HEK293 (cell line): ENCODE data around the gene ZNF587B.
A peak's percentile ranks its signal among the peaks of the same experiment; 100 is the strongest.

Source experiments
- GLIS1 ChIP-seq: fragments of 450-650 bp; formaldehyde crosslinking; IDR thresholded peaks from 2 replicates; pipeline ENCODE4 v1.5.1; 2016; ENCODE audit warnings: missing biosample characterization, missing genetic modification characterization
- HOXD13 ChIP-seq: sonication (generic); formaldehyde crosslinking; IDR thresholded peaks from 2 replicates; pipeline ENCODE4 v1.8.0; 2022; ENCODE audit warnings: missing genetic modification reagents, borderline replicate concordance
- KLF1 ChIP-seq: fragments of 450-650 bp; formaldehyde crosslinking; IDR thresholded peaks from 2 replicates; pipeline ENCODE4 v1.5.1; 2016; ENCODE audit warnings: missing biosample characterization, missing genetic modification characterization
- KLF8 ChIP-seq: fragments of 450-650 bp; formaldehyde crosslinking; IDR thresholded peaks from 2 replicates; pipeline ENCODE4 v1.5.1; 2016; ENCODE audit warnings: missing biosample characterization, missing genetic modification characterization
- SCRT2 ChIP-seq: fragments of 450-650 bp; formaldehyde crosslinking; IDR thresholded peaks from 2 replicates; pipeline ENCODE4 v1.5.1; 2016; ENCODE audit warnings: missing biosample characterization, missing genetic modification characterization
- SP7 ChIP-seq: fragments of 450-650 bp; formaldehyde crosslinking; IDR thresholded peaks from 2 replicates; pipeline ENCODE4 v1.5.1; 2016; ENCODE audit warnings: missing biosample characterization, missing genetic modification characterization
- ZBTB8A ChIP-seq: fragments of 450-650 bp; formaldehyde crosslinking; IDR thresholded peaks from 2 replicates; pipeline ENCODE4 v1.5.1; 2016; ENCODE audit warnings: missing biosample characterization, missing genetic modification characterization
- ZNF169 ChIP-seq: fragments of 450-650 bp; formaldehyde crosslinking; IDR thresholded peaks from 2 replicates; pipeline ENCODE4 v1.5.1; 2016; ENCODE audit warnings: missing biosample characterization, missing genetic modification characterization
- ZNF223 ChIP-seq: fragments of 450-650 bp; formaldehyde crosslinking; IDR thresholded peaks from 2 replicates; pipeline ENCODE4 v1.5.1; 2016; ENCODE audit warnings: missing biosample characterization, missing genetic modification characterization
- ZNF24 ChIP-seq: fragments of 450-650 bp; formaldehyde crosslinking; IDR thresholded peaks from 2 replicates; pipeline ENCODE4 v1.5.1; 2016; ENCODE audit warnings: missing biosample characterization, missing genetic modification characterization
- ZNF394 ChIP-seq: fragments of 450-650 bp; formaldehyde crosslinking; IDR thresholded peaks from 2 replicates; pipeline ENCODE4 v1.5.1; 2016; ENCODE audit warnings: missing biosample characterization, missing genetic modification characterization, mild to moderate bottlenecking, moderate library complexity, borderline replicate concordance
- ZNF529 ChIP-seq: fragments of 450-650 bp; formaldehyde crosslinking; IDR thresholded peaks from 2 replicates; pipeline ENCODE4 v1.5.1; 2017; ENCODE audit warnings: missing genetic modification characterization, missing biosample characterization; ENCODE audit not compliant: insufficient replicate concordance
- ZNF561 ChIP-seq: fragments of 450-650 bp; IDR thresholded peaks from 2 replicates; pipeline ENCODE4 v1.5.1; 2018; ENCODE audit warnings: missing biosample characterization, missing genetic modification characterization, borderline replicate concordance
- ZNF596 ChIP-seq: fragments of 450-650 bp; IDR thresholded peaks from 2 replicates; pipeline ENCODE4 v1.5.0; 2018; ENCODE audit warnings: missing biosample characterization, mild to moderate bottlenecking, missing genetic modification characterization, moderate library complexity
- ZNF623 ChIP-seq: fragments of 450-650 bp; formaldehyde crosslinking; IDR thresholded peaks from 2 replicates; pipeline ENCODE4 v1.5.1; 2016; ENCODE audit warnings: missing biosample characterization, missing genetic modification characterization
- ZNF76 ChIP-seq: fragments of 450-650 bp; formaldehyde crosslinking; IDR thresholded peaks from 2 replicates; pipeline ENCODE4; 2016; ENCODE audit warnings: low read depth, missing biosample characterization, missing genetic modification characterization, borderline replicate concordance
- ZNF768 ChIP-seq: fragments of 450-650 bp; formaldehyde crosslinking; IDR thresholded peaks from 2 replicates; pipeline ENCODE4 v1.5.1; 2018; ENCODE audit warnings: missing biosample characterization, mild to moderate bottlenecking, missing genetic modification characterization
- TF ChIP-seq, protein P1 (sequence below): fragments of 450-650 bp; formaldehyde crosslinking; IDR thresholded peaks from 2 replicates; pipeline ENCODE4 v1.5.1; 2016; ENCODE audit warnings: missing biosample characterization, missing genetic modification characterization, low read depth
- TF ChIP-seq, protein P2 (sequence below): fragments of 450-650 bp; formaldehyde crosslinking; IDR thresholded peaks from 2 replicates; pipeline ENCODE4 v1.5.1; 2016; ENCODE audit warnings: missing biosample characterization, missing genetic modification characterization
- TF ChIP-seq, protein P3 (sequence below): fragments of 450-650 bp; formaldehyde crosslinking; conservative IDR thresholded peaks from 2 replicates; pipeline ENCODE4 v1.5.1; 2016; ENCODE audit warnings: low read depth, missing biosample characterization, missing genetic modification characterization
- TF ChIP-seq, protein P4 (sequence below): fragments of 450-650 bp; formaldehyde crosslinking; IDR thresholded peaks from 2 replicates; pipeline ENCODE4 v1.5.1; 2016; ENCODE audit warnings: missing biosample characterization, missing genetic modification characterization
- TF ChIP-seq, protein P5 (sequence below): sonication (generic); formaldehyde crosslinking; IDR thresholded peaks from 2 replicates; pipeline ENCODE4 v1.8.1; 2022; ENCODE audit warnings: mild to moderate bottlenecking, moderate library complexity, missing genetic modification reagents
- TF ChIP-seq, protein P6 (sequence below): fragments of 450-650 bp; formaldehyde crosslinking; IDR thresholded peaks from 2 replicates; pipeline ENCODE4 v1.5.1; 2016; ENCODE audit warnings: missing biosample characterization, missing genetic modification characterization
- TF ChIP-seq, protein P7 (sequence below): fragments of 450-650 bp; formaldehyde crosslinking; IDR thresholded peaks from 2 replicates; pipeline ENCODE4 v1.5.1; 2016; ENCODE audit warnings: missing biosample characterization, missing genetic modification characterization, borderline replicate concordance

Gene ZNF587B

DNA sequence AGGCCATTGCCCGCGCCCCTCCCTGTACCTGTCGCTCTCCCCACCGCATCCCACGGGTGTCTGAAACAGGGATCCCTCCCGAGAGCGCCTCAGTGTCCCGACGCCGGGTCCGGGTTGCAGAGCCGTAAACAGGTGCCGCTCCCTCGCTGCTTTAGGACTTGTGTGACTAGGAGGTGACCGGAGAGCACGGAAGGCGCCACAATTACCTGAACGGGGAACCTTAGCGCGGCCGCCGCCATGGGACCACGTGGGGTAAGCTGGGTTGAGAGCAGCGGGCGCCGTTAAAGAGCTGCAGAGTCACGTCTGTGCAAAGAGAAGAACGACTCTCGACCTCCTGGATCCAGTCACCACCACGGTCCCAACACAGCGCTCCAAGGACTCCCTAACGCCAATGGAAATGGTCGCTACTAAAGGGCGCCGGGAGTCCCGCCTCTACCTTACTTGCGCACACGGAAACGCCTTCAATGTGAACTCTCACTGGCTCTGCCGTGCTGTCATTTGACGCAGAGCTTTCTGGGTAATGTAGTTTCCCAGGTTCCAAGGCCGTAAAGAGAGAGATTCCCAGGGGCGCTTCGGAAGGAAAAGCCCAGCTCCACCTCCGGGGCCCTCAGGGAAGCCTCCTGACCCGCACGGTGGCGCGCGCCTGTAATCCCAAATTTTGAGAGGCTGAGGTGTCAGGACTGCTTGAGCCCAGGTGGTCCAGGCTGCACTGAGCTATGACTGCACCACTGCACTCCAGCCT, 15.4 kb upstream of the ZNF587B start, which contains the start of gene ZNF552 (continued):
- TF ChIP-seq GLIS1 (tag by site-specific recombination) (peak; percentile 64; the same call in 1 of the 2 replicates), ZNF561 (tag by site-specific recombination) (peak; percentile 14; the same call in 1 of the 2 replicates), ZNF768 (tag by site-specific recombination) (0 out of 2 replicates have a peak, but pooled peaks have one; percentile 2), ZNF169 (tag by site-specific recombination) (no peak), ZNF394 (tag by site-specific recombination) (peak; percentile 27; the same call in 1 of the 2 replicates), SP7 (peak; percentile 44; the same call in 1 of the 2 replicates), ZNF76 (tag by site-specific recombination) (peak; percentile 95), ZNF24 (0 out of 2 replicates have a peak, but pooled peaks have one; percentile 45), ZNF529 (tag by site-specific recombination) (no peak), ZNF623 (tag by site-specific recombination) (no peak), KLF8 (peak; percentile 78), SCRT2 (tag by site-specific recombination) (peak; percentile 85), ZNF223 (peak; percentile 46; the same call in 1 of the 2 replicates), ZNF596 (tag by site-specific recombination) (no peak), HOXD13 (CRISPR knock-in tag) (peak; percentile 77), ZBTB8A (peak; percentile 48), KLF1 (tag by site-specific recombination) (peak; percentile 71; the same call in 1 of the 2 replicates)
- TF ChIP-seq, protein P1, sequence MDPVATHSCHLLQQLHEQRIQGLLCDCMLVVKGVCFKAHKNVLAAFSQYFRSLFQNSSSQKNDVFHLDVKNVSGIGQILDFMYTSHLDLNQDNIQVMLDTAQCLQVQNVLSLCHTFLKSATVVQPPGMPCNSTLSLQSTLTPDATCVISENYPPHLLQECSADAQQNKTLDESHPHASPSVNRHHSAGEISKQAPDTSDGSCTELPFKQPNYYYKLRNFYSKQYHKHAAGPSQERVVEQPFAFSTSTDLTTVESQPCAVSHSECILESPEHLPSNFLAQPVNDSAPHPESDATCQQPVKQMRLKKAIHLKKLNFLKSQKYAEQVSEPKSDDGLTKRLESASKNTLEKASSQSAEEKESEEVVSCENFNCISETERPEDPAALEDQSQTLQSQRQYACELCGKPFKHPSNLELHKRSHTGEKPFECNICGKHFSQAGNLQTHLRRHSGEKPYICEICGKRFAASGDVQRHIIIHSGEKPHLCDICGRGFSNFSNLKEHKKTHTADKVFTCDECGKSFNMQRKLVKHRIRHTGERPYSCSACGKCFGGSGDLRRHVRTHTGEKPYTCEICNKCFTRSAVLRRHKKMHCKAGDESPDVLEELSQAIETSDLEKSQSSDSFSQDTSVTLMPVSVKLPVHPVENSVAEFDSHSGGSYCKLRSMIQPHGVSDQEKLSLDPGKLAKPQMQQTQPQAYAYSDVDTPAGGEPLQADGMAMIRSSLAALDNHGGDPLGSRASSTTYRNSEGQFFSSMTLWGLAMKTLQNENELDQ = no peak
- TF ChIP-seq, protein P2, sequence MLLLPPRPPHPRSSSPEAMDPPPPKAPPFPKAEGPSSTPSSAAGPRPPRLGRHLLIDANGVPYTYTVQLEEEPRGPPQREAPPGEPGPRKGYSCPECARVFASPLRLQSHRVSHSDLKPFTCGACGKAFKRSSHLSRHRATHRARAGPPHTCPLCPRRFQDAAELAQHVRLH (tag by site-specific recombination) = peak; percentile 45; the same call in 1 of the 2 replicates
- TF ChIP-seq, protein P3, sequence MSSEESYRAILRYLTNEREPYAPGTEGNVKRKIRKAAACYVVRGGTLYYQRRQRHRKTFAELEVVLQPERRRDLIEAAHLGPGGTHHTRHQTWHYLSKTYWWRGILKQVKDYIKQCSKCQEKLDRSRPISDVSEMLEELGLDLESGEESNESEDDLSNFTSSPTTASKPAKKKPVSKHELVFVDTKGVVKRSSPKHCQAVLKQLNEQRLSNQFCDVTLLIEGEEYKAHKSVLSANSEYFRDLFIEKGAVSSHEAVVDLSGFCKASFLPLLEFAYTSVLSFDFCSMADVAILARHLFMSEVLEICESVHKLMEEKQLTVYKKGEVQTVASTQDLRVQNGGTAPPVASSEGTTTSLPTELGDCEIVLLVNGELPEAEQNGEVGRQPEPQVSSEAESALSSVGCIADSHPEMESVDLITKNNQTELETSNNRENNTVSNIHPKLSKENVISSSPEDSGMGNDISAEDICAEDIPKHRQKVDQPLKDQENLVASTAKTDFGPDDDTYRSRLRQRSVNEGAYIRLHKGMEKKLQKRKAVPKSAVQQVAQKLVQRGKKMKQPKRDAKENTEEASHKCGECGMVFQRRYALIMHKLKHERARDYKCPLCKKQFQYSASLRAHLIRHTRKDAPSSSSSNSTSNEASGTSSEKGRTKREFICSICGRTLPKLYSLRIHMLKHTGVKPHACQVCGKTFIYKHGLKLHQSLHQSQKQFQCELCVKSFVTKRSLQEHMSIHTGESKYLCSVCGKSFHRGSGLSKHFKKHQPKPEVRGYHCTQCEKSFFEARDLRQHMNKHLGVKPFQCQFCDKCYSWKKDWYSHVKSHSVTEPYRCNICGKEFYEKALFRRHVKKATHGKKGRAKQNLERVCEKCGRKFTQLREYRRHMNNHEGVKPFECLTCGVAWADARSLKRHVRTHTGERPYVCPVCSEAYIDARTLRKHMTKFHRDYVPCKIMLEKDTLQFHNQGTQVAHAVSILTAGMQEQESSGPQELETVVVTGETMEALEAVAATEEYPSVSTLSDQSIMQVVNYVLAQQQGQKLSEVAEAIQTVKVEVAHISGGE (tag by site-specific recombination) = peak; percentile 36; the same call in 1 of the 2 replicates
- TF ChIP-seq, protein P4, sequence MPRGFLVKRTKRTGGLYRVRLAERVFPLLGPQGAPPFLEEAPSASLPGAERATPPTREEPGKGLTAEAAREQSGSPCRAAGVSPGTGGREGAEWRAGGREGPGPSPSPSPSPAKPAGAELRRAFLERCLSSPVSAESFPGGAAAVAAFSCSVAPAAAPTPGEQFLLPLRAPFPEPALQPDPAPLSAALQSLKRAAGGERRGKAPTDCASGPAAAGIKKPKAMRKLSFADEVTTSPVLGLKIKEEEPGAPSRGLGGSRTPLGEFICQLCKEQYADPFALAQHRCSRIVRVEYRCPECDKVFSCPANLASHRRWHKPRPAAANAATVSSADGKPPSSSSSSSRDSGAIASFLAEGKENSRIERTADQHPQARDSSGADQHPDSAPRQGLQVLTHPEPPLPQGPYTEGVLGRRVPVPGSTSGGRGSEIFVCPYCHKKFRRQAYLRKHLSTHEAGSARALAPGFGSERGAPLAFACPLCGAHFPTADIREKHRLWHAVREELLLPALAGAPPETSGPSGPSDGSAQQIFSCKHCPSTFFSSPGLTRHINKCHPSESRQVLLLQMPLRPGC (tag by site-specific recombination) = no peak
- TF ChIP-seq, protein P5, sequence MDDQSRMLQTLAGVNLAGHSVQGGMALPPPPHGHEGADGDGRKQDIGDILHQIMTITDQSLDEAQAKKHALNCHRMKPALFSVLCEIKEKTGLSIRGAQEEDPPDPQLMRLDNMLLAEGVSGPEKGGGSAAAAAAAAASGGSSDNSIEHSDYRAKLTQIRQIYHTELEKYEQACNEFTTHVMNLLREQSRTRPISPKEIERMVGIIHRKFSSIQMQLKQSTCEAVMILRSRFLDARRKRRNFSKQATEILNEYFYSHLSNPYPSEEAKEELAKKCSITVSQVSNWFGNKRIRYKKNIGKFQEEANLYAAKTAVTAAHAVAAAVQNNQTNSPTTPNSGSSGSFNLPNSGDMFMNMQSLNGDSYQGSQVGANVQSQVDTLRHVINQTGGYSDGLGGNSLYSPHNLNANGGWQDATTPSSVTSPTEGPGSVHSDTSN = peak; percentile 98
- TF ChIP-seq, protein P6, sequence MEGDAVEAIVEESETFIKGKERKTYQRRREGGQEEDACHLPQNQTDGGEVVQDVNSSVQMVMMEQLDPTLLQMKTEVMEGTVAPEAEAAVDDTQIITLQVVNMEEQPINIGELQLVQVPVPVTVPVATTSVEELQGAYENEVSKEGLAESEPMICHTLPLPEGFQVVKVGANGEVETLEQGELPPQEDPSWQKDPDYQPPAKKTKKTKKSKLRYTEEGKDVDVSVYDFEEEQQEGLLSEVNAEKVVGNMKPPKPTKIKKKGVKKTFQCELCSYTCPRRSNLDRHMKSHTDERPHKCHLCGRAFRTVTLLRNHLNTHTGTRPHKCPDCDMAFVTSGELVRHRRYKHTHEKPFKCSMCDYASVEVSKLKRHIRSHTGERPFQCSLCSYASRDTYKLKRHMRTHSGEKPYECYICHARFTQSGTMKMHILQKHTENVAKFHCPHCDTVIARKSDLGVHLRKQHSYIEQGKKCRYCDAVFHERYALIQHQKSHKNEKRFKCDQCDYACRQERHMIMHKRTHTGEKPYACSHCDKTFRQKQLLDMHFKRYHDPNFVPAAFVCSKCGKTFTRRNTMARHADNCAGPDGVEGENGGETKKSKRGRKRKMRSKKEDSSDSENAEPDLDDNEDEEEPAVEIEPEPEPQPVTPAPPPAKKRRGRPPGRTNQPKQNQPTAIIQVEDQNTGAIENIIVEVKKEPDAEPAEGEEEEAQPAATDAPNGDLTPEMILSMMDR (tag by site-specific recombination) = peak; percentile 19; the same call in 1 of the 2 replicates
- TF ChIP-seq, protein P7, sequence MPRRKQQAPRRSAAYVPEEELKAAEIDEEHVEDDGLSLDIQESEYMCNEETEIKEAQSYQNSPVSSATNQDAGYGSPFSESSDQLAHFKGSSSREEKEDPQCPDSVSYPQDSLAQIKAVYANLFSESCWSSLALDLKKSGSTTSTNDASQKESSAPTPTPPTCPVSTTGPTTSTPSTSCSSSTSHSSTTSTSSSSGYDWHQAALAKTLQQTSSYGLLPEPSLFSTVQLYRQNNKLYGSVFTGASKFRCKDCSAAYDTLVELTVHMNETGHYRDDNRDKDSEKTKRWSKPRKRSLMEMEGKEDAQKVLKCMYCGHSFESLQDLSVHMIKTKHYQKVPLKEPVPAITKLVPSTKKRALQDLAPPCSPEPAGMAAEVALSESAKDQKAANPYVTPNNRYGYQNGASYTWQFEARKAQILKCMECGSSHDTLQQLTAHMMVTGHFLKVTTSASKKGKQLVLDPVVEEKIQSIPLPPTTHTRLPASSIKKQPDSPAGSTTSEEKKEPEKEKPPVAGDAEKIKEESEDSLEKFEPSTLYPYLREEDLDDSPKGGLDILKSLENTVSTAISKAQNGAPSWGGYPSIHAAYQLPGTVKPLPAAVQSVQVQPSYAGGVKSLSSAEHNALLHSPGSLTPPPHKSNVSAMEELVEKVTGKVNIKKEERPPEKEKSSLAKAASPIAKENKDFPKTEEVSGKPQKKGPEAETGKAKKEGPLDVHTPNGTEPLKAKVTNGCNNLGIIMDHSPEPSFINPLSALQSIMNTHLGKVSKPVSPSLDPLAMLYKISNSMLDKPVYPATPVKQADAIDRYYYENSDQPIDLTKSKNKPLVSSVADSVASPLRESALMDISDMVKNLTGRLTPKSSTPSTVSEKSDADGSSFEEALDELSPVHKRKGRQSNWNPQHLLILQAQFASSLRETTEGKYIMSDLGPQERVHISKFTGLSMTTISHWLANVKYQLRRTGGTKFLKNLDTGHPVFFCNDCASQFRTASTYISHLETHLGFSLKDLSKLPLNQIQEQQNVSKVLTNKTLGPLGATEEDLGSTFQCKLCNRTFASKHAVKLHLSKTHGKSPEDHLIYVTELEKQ (tag by site-specific recombination) = no peak
